ENCODE measurements around the gene ZNF292.

- no peak for TF ChIP-seq CTCF (IDR thresholded peaks at IDR 0.05)
- TF ChIP-seq POLR2AphosphoS5 (IDR thresholded peaks at IDR 0.05): peak in 1 of 3 donors; percentile 19
- TF ChIP-seq EP300 (IDR thresholded peaks at IDR 0.05): no peak
These were observed 3.4 kb upstream of the ZNF292 start for GRCh38 chr6:87151781-87152525.

All from stomach (tissue), 4 donors.